ENCODE measurements around the gene EML3. TPM values are rescaled to one million over a fixed set of nuclear protein-coding genes. Genes with fewer than 3 reads are reported as not detected.

EML3 gene
- total and polyA plus RNA-seq, 2 of the 13 experiments (the other 11 are each of a cell fraction or from before 2014, with no cell fraction given), result 10.6 to 12.3 TPM

DNA sequence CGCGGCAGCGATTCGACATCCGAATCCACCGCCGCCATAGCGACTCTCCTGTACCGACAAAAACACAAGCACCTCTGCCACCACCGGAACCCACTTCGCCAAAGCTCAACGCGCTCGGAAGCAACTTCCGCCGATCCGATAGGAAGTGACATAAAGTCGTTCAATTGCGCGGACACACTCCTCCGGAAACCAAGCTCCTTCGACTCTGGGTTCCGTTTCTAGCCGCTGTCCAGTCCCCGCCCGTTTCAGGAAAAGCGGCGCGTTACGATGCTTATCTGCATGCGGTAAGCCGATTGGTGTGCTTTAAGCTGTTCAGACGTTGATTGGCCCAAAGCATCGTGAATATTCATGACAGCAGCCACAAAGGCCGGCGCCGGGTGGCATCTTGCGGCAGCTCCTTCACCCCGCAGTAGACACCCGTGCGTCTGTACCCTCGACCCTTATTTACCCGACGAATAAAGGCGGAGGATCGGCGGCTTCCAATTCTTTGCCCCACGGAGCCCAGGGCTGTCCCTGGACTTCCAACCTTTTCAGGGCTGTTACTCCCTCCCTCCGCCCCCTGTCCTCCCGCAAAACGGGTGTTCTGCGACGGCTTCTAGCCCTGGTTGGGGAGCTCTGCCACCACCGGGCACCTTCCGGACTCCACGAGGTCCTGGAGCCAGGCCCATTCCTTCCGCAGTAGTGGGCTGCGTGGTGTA, 21.0 kb downstream of the EML3 start, which contains the start of gene TUT1 (continued):
- peak; percentile 81; the same call in 1 of the 2 replicates for TF ChIP-seq GTF3A (CRISPR knock-in tag; conservative IDR thresholded peaks at IDR 0.05)
- TF ChIP-seq ATF1 (CRISPR knock-in tag; IDR thresholded peaks at IDR 0.05), result peak; percentile 93
- no peak for TF ChIP-seq RFX1 (IDR thresholded peaks at IDR 0.05)
- TF ChIP-seq FIP1L1 (IDR thresholded peaks at IDR 0.05; ENCODE audit: borderline replicate concordance, insufficient read depth, low read depth, low read length), result peak; percentile 50; the same call in 1 of the 2 replicates
- TF ChIP-seq CENPT (CRISPR knock-in tag; IDR thresholded peaks at IDR 0.05; ENCODE audit: low read depth), result no peak
- peak; percentile 70 for TF ChIP-seq PHF8 (CRISPR knock-in tag; IDR thresholded peaks at IDR 0.05)
- TF ChIP-seq, protein P1, sequence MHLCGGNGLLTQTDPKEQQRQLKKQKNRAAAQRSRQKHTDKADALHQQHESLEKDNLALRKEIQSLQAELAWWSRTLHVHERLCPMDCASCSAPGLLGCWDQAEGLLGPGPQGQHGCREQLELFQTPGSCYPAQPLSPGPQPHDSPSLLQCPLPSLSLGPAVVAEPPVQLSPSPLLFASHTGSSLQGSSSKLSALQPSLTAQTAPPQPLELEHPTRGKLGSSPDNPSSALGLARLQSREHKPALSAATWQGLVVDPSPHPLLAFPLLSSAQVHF (CRISPR knock-in tag; IDR thresholded peaks at IDR 0.05), result peak; percentile 64; the same call in 1 of the 2 replicates
- TF ChIP-seq KDM5A (IDR thresholded peaks at IDR 0.05; ENCODE audit: borderline replicate concordance, low read length), result peak; percentile 96; the same call in 1 of the 2 replicates
- TF ChIP-seq HHEX (CRISPR knock-in tag; IDR thresholded peaks at IDR 0.05), result no peak; the same call in 1 of the 2 replicates
- TF ChIP-seq ZSCAN31 (CRISPR knock-in tag; IDR thresholded peaks at IDR 0.05; ENCODE audit: low read depth), result peak; percentile 91
- TF ChIP-seq, protein P2, sequence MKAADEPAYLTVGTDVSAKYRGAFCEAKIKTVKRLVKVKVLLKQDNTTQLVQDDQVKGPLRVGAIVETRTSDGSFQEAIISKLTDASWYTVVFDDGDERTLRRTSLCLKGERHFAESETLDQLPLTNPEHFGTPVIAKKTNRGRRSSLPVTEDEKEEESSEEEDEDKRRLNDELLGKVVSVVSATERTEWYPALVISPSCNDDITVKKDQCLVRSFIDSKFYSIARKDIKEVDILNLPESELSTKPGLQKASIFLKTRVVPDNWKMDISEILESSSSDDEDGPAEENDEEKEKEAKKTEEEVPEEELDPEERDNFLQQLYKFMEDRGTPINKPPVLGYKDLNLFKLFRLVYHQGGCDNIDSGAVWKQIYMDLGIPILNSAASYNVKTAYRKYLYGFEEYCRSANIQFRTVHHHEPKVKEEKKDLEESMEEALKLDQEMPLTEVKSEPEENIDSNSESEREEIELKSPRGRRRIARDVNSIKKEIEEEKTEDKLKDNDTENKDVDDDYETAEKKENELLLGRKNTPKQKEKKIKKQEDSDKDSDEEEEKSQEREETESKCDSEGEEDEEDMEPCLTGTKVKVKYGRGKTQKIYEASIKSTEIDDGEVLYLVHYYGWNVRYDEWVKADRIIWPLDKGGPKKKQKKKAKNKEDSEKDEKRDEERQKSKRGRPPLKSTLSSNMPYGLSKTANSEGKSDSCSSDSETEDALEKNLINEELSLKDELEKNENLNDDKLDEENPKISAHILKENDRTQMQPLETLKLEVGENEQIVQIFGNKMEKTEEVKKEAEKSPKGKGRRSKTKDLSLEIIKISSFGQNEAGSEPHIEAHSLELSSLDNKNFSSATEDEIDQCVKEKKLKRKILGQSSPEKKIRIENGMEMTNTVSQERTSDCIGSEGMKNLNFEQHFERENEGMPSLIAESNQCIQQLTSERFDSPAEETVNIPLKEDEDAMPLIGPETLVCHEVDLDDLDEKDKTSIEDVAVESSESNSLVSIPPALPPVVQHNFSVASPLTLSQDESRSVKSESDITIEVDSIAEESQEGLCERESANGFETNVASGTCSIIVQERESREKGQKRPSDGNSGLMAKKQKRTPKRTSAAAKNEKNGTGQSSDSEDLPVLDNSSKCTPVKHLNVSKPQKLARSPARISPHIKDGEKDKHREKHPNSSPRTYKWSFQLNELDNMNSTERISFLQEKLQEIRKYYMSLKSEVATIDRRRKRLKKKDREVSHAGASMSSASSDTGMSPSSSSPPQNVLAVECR (CRISPR knock-in tag; IDR thresholded peaks at IDR 0.05; ENCODE audit: borderline replicate concordance), result peak; percentile 90
- TF ChIP-seq MBNL3 (CRISPR knock-in tag; conservative IDR thresholded peaks at IDR 0.05), result no peak
- peak; percentile 89 for TF ChIP-seq SIN3A (IDR thresholded peaks at IDR 0.05; ENCODE audit: borderline replicate concordance, low read depth, low read length)
- peak; percentile 19; the same call in 1 of the 2 replicates for TF ChIP-seq ZNF780A (CRISPR knock-in tag; IDR thresholded peaks at IDR 0.05)
- TF ChIP-seq HOXA3 (CRISPR knock-in tag; IDR thresholded peaks at IDR 0.05), result peak; percentile 97
- TF ChIP-seq, protein P3, sequence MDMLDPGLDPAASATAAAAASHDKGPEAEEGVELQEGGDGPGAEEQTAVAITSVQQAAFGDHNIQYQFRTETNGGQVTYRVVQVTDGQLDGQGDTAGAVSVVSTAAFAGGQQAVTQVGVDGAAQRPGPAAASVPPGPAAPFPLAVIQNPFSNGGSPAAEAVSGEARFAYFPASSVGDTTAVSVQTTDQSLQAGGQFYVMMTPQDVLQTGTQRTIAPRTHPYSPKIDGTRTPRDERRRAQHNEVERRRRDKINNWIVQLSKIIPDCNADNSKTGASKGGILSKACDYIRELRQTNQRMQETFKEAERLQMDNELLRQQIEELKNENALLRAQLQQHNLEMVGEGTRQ (IDR thresholded peaks at IDR 0.05; ENCODE audit: low read depth, low read length), result no peak
- TF ChIP-seq, protein P3 (CRISPR knock-in tag; IDR thresholded peaks at IDR 0.05; ENCODE audit: borderline replicate concordance), result no peak; the same call in 1 of the 2 replicates
- TF ChIP-seq ZNF550 (CRISPR knock-in tag; IDR thresholded peaks at IDR 0.05; ENCODE audit: borderline replicate concordance), result no peak
- TF ChIP-seq KLF16 (CRISPR knock-in tag; IDR thresholded peaks at IDR 0.05), result peak in 1 of 2 experiments; percentile 81; a peak in 2 of 4 replicates
- no peak for TF ChIP-seq HNRNPK (IDR thresholded peaks at IDR 0.05; ENCODE audit: low read depth, low read length, poor library complexity, severe bottlenecking)
- no peak for TF ChIP-seq TCF7L2 (IDR thresholded peaks at IDR 0.05; ENCODE audit: low read depth, low read length)
- TF ChIP-seq ZNF674 (CRISPR knock-in tag; IDR thresholded peaks at IDR 0.05; ENCODE audit: low read depth), result no peak
- TF ChIP-seq FOXA1 (IDR thresholded peaks at IDR 0.05), result no peak
- TF ChIP-seq FOXA1 (CRISPR knock-in tag; IDR thresholded peaks at IDR 0.05), result peak; percentile 54

Measured in HepG2 (cell line).